A549 (cell line): ENCODE measurements around the gene CFL1.

ENCODE experiments used
- CTCF ChIP-seq: fragments of >200 bp; sonication (Bioruptor Twin); formaldehyde crosslinking; IDR thresholded peaks from 3 replicates; pipeline ENCODE4 v1.5.1; 2016
- ZC3H11A ChIP-seq: fragments of 450-650 bp; IDR thresholded peaks from 2 replicates; pipeline ENCODE4 v1.6.1; 2014; ENCODE audit warnings: antibody characterized with exemption, mild to moderate bottlenecking

- TF ChIP-seq CTCF (no peak), ZC3H11A (no peak)
These were observed 39.1 kb upstream of the CFL1 start for GRCh38 chr11:65897020-65897471.
